CD4-positive, alpha-beta T cell treated with Interferon gamma for 1 hour (primary cell): Measurements from ENCODE around the gene ERGIC1.

ENCODE experiments used
- DNase-seq: peaks from one replicate; pipeline ENCODE4 v3.0.0-alpha.2; 2020

The ERGIC1 gene

DNA sequence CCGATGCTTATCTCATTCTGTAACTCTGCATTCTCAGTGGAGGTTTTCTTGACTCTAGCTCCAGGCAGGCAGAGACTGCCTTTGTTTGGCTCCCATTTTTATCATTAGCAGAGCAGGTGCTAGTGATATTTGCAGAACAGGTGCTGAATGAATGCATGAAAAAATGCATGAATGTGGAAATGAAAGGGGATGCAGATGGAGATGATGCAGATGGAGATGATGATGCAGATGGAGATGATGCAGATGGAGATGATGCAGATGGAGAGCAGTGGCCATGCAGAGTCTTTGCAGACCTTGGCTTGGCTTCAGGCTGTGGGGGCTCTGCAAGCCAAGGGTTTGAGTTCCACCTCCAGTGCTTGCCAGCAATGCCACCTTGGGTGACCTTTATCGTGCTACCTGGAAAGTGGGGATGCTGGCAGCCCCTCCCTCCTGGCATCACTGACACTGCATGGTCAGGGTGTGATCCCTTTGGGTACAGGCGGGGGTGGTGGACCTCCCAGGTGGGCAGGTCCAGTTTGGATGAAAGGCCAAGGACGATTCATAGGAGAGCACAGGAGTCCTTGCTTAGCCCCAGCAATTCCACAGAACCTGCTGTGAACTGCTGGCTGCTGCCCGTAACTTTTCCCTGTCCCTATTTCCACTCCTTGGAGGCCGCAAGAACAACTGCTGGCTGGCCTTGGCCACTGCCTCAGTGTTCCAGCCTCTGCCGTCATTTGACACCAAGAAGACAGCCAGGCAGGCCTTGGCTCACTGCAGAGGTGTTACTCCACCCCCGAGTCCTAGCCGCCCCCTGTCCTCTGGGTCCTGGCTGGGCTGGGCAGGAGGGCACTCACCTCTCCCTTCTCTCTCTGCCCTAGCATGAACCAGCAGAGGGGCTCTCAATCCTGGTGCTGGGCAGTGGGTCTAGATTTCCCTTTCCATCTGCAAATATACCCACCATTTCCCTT lies 33.0 kb downstream of the ERGIC1 start:
- no peak for DNase-seq

DNA sequence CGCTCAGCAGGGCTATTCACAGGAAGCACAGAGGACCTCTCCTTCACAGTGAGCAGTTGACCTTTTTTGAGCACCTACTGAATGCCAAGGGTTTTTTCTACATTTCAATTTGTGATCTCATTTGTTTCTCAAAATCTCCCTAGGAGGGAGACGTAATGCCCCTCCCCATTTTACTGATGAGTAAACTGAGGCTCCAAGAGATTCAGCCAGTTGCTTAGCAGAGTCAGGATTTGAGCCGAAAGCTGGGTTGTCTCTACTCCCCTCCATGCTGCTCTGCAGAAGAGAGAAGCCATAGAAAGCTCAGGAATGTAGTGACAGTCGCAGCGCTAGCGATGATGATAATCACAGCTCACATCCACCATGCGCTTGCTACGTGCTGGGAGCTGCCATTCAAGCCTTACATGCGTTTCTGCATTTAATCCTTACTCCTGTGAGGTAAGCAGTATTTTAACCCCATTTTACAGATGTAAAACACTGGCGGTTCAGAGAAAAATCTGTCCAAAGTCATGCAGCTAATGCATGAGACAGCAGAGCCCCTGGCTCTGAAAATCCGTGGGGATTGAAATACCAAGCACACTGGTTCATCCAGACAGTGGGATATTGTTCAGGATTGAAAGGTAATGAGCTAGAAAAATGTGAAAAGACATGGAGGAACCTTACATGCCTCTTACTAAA lies 33.8 kb downstream of the ERGIC1 start:
- DNase-seq = no peak

DNA sequence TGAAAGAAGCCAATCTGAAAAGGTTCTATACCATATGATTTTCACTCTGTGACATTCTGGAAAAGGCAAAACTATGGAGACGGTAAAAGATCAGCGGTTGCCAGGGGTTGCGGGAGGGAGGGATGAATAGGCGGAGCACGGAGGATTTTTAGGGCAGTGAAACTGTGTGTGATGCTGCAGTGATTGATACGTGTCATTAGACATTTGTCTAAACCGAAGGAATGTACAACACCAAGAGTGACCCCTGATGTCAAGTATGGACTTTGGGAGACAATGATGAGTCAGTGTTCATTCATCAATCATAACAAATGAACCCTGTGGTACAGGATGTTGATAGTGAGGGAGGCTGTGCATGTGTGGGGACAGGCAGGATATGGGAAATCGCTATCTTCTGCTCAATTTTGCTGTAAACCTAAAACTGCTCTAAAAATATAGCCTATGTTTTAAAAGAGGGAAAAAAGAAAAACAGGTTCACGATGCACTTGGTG lies 34.4 kb downstream of the ERGIC1 start:
- DNase-seq = no peak

DNA sequence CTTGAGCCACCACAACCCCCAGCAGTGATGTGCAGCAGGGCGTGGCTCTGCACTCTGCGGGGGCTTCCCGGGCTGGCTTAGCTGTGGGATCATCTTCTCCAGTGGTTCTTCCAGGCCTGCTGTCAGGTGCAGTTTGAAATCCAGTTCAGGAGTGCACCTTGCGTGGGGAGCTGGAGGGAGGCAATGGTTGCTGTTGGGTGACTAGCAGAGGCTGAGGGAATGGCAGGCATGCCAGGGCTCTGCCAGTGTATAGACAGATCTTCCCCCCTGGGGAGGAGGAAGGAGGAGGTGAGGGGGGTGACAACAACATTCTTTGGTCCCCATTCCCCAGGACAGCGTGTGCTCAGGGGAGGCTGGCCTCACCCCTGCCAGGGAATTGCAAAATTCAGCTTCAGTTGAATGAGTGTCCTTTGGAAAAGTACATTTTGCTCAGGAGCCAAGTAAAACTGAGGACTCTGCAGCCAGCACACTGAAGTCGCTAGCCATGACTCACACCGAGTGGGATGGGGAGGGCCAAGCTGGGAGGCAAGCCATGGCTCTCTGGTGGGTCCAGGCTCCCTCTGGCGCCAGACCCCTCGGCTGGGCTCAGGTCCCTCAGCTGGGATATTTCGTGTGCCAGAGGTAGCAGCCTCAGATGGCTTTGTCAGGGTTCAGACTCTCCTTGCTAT lies 35.0 kb downstream of the ERGIC1 start:
- no peak for DNase-seq

DNA sequence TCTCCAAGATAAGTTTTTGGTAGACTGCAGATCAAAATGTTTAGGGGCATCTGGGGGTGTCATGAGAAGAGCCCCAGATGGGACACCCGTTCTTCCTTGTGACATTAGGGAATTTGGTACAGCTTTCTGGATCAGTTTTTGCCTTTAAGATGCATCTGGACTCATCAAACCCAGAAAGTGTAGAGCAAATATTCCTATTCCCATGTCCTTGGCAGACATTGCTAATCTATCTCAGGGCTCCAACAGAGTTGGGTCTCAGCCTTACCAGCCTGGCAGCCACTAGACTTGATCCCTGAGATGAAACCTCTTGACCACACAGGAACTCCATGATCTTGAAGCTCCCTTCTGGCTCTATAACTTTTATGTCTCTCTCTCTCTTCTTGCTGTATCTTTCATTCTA lies 35.6 kb downstream of the ERGIC1 start:
- DNase-seq = no peak

DNA sequence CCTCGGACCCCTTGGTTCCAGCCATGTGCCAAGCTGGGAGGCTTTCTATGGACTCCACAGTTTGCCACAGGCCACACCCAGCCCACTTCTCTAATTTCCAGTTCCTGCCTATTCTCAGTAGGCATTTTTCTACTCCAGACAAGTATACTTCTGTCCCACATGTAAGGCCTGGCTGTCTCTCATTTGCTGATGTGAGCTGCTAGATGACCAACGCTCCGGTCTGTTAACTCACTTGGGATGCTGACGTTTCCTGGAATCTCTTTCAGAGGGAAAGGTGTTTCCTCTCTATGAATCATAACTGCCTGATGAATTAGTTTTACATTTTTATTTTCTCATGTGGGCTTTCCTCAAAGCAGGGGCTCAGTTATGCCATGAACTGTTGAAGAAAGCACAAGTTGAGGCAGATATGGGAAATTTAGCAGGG lies 36.3 kb downstream of the ERGIC1 start:
- peak; percentile 33 for DNase-seq

DNA sequence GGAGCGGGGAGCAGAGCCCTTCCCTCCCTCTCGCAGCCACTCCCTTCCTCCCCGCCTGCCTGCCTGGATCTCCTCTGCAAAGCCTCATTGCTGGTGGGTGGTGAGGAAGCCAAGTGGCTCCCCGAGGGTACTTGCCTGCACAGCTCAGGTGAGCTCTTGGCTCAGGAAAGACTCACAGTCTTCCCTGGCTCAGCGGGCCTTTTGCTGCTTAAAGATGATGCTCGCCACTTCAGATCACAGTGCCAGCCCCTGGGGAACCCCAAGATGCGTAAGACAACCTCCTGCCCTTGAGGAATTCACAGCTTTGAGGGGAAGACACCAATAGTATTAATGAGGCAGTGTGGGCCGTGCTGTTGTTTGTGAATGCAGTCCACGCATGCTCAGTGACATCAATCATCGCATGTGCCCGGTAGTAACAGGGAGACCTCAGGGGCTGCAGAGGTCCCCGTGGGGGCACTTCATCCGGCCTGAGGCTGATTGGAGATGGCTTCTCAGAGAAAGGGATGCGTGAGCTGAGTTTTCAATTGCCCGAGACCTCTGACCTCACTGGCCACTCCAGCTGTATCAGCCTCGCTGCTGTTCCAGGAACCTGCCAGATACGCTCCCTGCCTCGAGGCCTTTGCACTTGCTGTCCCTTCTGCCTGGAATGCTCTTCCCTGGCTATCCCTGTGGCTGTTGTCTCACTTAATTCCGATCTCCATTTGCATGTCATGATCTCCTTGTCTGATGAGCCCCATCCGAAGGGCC lies 36.8 kb downstream of the ERGIC1 start:
- peak; percentile 22 for DNase-seq

DNA sequence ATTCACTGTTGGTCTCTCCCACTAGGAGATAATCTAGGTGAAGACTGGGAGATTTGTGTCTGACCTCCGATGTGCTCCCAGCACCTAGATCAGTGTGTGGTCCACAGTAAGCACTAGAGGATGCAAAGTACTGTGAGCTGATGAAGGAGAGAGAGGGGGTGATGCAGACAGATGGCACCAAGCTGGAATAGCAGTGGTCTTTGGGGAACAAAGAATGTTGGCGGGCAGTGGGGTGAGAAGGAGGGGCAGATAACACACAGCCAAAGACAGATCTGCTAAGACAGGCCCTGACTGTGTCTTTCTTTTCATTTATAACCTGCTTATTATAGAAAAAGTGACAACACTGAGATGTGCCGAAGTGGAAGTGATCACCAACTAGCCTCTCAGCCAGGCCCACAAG lies 37.5 kb downstream of the ERGIC1 start:
- DNase-seq = no peak

DNA sequence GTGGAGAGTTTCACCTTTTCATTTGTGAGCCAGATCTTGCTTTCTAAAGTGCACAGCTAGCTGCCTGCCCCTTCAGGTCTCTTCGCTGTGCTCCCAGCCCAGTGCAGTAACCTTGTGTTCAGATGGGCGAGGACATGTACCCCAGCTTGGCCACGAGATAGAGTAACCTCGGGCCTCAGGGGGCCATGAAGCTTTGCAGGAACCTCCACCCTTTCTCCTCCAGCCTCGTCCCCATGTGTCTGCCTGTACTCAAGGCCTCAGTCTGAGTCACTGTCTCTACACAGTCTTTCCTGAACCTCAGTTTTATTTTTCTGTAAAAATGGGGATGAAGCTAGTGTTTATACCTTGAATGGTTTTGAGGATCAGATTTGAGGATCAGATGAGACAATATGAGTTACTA lies 37.9 kb downstream of the ERGIC1 start:
- DNase-seq = no peak

DNA sequence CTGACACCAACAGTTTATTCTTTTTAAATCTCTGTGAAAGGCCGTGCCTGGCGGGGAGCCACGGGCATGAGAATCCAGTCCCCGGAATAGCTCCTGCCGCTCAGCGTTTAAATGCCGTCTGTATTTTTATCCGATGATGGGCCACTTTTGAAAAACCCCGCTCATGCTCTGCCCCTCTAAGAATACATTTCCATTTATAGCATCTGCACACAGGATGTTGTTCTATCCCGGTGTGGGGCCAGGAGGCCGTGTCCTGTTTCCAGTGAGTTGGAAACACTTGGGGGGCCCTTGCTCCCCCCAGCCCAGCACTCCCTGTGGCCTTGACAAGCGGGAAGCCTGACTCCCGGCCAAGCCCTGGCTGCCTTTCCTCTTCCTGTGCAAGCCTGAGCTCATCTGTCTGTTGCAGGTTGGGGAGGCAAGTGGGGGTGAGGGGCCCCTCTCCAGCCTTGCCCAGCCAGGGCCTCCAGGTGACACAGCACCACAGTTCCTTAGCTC lies 39.0 kb downstream of the ERGIC1 start:
- DNase-seq = no peak

DNA sequence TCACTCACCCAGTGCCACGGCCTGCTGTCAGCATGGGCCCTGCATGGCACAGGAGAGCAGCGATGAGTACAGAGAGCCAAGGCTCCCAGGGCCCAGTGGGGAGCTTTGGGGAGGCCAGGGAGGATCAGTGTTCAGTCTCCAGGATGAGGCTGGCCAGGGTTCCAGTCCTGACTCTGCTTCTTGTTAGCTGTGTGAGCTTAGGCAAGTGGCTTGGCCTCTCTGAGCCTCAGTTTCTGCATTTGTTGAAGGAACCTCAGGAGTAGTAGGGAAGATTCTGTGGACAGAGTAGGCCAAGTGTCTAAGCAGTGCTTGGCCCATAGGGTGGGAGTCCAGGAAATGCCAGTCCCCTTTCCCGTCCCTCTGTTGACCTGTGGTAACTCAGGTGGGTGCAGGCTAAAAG lies 39.5 kb downstream of the ERGIC1 start:
- no peak for DNase-seq

DNA sequence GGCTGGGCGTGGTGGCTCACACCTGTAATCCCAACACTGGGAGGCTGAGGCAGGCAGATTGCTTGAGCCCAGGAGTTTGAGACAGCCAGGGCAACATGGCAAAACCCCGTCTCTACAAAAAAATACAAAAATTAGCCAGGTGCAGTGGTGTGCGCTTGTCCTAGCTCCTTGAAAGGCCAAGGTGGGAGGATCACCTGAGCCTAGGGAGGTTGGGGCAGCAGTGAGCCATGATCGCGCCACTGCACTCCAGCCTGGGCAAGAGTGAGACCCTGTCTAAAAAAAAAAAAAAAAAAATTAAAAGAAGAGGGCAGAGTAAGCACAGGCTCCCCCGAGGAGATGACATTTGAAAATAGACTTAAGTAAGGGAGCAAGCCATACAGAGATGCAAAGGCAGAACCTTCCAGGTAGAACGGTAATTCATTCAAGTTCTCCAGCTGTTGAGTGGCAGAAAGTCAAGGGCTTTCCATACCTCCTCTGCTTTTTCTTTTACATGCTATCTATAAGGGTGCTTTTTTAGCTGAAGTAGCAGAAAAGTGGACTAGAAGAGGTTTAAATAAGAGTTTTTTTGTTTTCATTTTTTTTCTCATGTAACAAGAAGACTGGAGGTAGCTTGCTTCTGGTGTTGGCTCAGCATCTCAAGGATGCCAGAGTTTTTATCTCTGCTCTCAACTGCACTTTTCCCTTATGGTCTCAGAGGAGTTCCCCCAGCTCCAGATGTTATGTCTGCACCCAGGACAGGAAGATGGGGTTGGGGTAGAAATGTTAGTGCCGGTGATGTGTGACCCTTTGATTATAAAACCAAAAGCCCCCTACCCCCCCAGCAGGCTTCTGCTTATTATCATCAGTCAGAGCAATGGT lies 40.8 kb downstream of the ERGIC1 start:
- no peak for DNase-seq

DNA sequence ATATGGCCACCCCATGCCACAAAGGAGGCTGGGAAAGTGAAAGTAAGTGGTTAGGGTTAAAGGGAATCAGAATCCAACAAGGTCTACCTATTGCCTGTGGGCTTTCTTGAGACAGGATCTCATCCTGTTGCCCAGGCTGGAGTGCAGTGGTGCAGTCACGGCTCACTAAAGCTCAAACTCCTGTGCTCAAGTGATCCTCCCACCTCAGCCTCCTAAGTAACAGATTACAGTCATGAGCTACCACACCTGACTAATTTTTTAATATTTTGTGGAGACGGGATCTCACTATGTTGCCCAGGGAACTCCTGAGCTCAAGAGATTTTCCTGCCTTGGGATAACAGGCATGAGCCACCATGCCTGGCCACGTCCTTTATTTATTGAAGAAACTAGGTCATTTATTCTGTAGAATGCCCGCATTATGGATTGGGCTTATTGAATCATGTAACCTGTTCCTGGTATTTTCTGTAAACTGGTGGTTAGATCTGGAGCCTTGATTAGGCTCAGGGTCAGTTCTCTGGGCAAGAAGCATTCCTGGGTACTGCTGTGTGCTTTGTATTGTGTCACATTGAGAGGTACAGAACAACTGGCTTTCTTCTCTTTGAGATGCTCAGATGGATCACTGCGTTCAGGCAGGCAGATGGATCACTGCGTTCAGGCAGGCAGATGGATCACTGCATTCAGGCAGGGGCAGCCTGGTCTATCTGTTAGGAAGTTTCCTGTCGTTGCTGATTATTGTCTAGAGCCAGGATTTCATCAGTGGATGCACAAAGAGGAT lies 41.6 kb downstream of the ERGIC1 start:
- no peak for DNase-seq

DNA sequence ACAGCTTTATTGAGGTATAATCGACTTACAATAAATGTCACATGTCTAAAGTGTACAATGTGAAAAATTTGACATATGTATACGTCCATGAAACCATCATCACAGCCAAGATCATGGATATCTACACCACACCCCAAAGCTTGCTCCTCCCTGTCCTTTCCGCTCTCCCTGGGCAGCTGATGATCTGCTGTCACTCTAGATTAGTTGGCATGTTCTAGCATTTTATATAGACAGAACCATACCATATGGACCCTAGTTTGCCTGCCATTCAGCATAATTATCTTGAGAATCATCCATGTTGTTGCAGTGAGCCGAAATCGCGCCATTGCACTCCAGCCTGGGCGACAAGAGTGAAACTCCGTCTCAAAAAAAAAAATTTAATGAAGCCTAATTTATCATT lies 42.5 kb downstream of the ERGIC1 start:
- no peak for DNase-seq

DNA sequence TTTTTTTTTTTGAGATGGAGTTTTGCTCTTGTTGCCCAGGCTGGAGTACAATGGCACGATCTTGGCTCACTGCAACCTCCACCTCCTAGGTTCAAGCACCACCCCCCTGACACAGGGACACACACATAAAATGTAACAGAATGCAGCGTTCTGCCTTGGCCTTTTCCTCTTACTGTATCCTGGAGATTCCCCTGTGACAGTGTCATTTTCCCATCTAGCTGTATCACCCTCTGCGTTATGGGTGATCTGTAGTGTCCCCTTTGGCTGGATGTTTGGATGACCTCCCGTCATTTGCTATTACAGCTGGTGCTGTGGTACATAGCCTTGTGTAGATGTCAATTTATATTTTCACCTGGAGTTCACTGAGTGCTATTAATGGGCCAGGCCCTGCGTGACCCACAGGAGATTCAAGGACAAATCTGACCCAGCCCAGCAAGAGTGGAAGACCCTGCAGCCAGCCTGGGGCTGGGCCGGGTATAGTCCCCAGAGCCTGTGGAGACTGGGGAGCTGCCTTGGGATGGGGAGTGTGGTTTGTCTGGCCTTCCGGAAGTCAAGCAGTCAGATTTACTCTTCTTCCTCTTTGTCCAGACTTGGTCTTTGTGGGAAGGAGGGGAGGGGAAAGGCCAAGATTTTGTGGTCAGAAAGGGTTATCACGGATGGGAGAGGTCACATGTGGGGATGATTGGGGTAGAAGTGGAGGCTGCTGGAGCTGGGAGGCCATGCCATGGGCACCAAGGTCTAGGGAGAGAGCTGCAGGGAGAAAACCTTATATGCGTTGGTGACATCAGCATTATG lies 43.6 kb downstream of the ERGIC1 start:
- DNase-seq = peak; percentile 18

DNA sequence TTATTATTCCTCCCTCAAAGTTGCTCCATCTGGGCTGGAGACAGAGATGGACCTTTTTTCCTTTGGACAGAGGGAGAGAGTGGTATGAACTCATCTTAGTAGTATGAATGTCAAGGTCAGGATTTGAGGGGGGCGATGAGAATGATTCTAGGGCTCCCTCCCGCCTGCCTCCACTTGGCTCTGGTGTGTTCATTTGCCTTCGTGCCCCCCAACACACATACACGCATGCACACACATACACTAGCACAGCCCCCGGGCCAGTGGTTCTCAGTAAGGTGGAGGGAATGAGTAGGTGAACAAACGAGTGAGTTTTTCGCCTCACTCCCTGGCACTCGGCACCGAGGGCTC lies 44.5 kb downstream of the ERGIC1 start:
- no peak for DNase-seq

DNA sequence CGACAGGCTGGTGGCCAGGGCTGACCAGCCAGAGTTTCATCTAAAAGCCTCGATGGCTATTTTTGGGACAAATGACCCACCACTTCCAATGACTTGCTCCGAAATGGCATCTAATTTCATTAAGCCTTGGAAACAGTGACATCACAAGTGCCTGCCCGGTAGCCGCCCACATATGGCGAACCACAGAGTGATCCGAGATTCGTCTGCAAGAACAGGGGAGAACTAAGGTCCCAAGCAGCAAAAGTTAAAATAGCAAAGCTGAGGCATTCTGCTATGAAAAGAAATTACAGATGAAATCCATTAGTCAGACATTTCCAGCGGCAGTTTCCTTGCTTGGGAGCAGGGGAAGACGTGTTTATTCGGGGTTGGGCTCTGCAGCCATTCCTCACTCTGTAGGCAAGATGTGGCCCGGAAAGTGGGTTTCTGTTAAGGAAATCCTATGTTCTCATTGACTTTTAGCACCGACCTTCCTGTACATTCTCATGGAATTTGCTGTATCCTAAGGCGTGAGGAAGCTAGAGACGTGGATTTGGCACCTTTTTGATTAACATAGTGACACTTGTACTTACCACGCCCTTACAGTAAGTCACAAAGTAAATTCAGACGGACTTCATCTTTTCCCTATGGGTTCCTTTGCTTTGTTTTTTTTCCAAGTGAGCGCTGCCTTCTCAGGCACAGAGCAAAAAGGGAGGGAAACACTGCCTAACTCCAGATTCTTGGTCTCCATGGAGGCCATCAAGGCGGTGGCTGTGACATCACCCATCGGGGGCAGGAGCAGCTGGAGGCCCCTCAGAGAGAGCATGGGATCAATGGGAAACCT lies 45.1 kb downstream of the ERGIC1 start:
- DNase-seq = no peak

DNA sequence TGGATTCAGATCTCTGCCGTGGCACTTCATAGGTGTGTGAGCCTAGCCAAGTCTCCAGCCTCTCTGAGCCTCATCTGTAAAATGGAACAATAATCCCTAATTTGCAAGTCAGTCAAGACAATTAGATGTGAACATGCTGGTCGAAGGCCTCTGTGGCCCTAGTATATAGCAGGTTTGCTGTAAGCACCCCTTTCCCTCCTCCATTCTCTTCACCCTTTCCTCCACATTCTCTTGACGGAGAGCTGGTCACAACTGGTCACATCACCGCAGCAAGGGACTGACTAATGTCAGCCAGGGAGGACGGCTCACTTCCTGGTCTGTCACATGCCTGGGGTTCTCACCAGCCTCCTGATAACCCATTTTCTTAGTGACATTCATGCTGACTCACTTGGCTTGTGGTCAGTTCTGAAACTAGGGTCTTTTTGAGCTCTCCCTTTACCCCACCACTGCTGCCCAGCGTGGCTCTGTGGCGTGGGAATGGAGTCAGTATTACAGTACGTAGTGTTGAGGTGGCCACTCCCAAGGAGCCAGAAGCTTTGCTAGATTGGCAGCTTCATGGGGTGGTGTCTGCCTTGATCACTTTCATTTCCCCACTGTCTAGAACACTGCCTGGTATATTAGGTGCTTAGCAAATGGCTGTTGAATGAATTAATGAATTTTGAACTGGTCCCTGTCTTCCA lies 47.8 kb downstream of the ERGIC1 start:
- peak; percentile 77 for DNase-seq

DNA sequence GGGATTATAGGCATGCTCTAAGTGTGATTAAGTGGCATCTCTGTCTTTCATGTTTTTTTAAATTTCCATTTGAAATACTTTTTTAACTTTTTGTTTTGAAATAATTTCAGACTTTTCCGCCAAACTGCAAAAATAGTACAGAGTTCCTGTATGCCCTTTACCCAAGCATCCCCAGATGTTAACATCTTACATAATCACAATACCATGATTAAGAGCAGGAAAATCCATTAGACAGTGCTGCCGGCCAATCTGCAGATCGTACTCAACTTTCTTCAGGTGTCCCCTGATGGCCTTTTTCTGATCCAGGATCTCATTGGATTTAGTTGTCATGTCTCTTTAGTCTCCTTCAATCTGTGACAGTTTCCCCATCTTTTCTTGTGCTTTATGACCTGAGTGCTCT lies 49.0 kb downstream of the ERGIC1 start:
- DNase-seq = no peak
